HepG2 (cell line): ENCODE results near the gene FAM222B. TPM values are rescaled to one million over a fixed set of nuclear protein-coding genes. Genes with fewer than 3 reads are reported as not detected.

Experiments
- ASH2L ChIP-seq: fragments of 300-600, 200-600 bp; sonication (generic); IDR thresholded peaks from 2 replicates; pipeline ENCODE4 v1.7.0; 2017; ENCODE audit warnings: low read depth, mild to moderate bottlenecking, moderate library complexity, mixed read lengths, low read length; ENCODE audit not compliant: insufficient read length
- DRAP1 ChIP-seq: IDR thresholded peaks from 2 replicates; pipeline ENCODE4 v1.6.1; 2016; ENCODE audit warnings: missing genetic modification reagents, missing compliant biosample characterization
- HCFC1 ChIP-seq: fragments of 150-350 bp; IDR thresholded peaks from 2 replicates; pipeline ENCODE4 v1.6.1; 2014; ENCODE audit warnings: low read depth, low read length
- HNRNPL ChIP-seq: fragments of 200-400 bp; formaldehyde crosslinking; IDR thresholded peaks from 2 replicates; pipeline ENCODE4 v1.6.1; 2017; ENCODE audit warnings: mild to moderate bottlenecking, low read depth, low read length
- IKZF1 ChIP-seq: fragments of 450-650 bp; IDR thresholded peaks from 2 replicates; pipeline ENCODE4 v1.7.1; 2016
- MED1 ChIP-seq: sonication (generic); formaldehyde crosslinking; IDR thresholded peaks from 2 replicates; pipeline ENCODE4 v1.4.0; 2020; ENCODE audit warnings: missing genetic modification reagents
- PAXIP1 ChIP-seq: sonication (generic); formaldehyde crosslinking; conservative IDR thresholded peaks from 2 replicates; pipeline ENCODE4 v1.4.0; 2020; ENCODE audit warnings: mild to moderate bottlenecking, missing genetic modification reagents, moderate library complexity
- PHF8 ChIP-seq: sonication (generic); formaldehyde crosslinking; IDR thresholded peaks from 2 replicates; pipeline ENCODE4 v1.5.0; 2020; ENCODE audit warnings: missing genetic modification reagents
- RBM39 ChIP-seq: fragments of 200-400 bp; formaldehyde crosslinking; IDR thresholded peaks from one replicate; pipeline ENCODE4 v1.6.1; 2018; ENCODE audit warnings: antibody characterized with exemption, mild to moderate bottlenecking, low read depth, low read length; ENCODE audit not compliant: poor library complexity, severe bottlenecking
- RNF2 ChIP-seq: fragments of 450-650 bp; conservative IDR thresholded peaks from 2 replicates; pipeline ENCODE4 v1.6.1; 2016; ENCODE audit warnings: low read depth
- SCMH1 ChIP-seq: sonication (generic); formaldehyde crosslinking; IDR thresholded peaks from 2 replicates; pipeline ENCODE4 v1.9.0; 2021; ENCODE audit warnings: missing genetic modification reagents, mild to moderate bottlenecking, borderline replicate concordance
- SIN3B ChIP-seq: fragments of 150-350 bp; IDR thresholded peaks from 2 replicates; pipeline ENCODE4 v1.6.1; 2014; ENCODE audit warnings: low read length
- SKI ChIP-seq: fragments of 450-650 bp; IDR thresholded peaks from one replicate; pipeline ENCODE4 v1.6.1; 2018; ENCODE audit warnings: mild to moderate bottlenecking; ENCODE audit not compliant: partially characterized antibody
- SP4 ChIP-seq: sonication (generic); formaldehyde crosslinking; IDR thresholded peaks from 2 replicates; pipeline ENCODE4 v1.8.1; 2023; ENCODE audit warnings: mild to moderate bottlenecking, missing genetic modification reagents
- ZBTB2 ChIP-seq: sonication (generic); formaldehyde crosslinking; IDR thresholded peaks from 2 replicates; pipeline ENCODE4 v1.8.0; 2022; ENCODE audit warnings: low read depth, missing genetic modification reagents
- ZFP36L2 ChIP-seq: sonication (generic); formaldehyde crosslinking; IDR thresholded peaks from 2 replicates; pipeline ENCODE4 v1.4.0; 2020; ENCODE audit warnings: missing genetic modification reagents
- ZFY ChIP-seq: sonication (generic); formaldehyde crosslinking; IDR thresholded peaks from 2 replicates; pipeline ENCODE4 v1.4.0; 2020; ENCODE audit warnings: missing genetic modification reagents
- ZGPAT ChIP-seq: IDR thresholded peaks from 2 replicates; pipeline ENCODE4 v1.6.1; 2016; ENCODE audit warnings: mild to moderate bottlenecking
- ZNF12 ChIP-seq: sonication (generic); formaldehyde crosslinking; IDR thresholded peaks from 2 replicates; pipeline ENCODE4 v1.5.0; 2020; ENCODE audit warnings: missing genetic modification reagents
- ZNF451 ChIP-seq: sonication (generic); formaldehyde crosslinking; IDR thresholded peaks from 2 replicates; pipeline ENCODE4 v1.5.0; 2020; ENCODE audit warnings: mild to moderate bottlenecking, missing genetic modification reagents
- ZNF616 ChIP-seq: sonication (generic); formaldehyde crosslinking; IDR thresholded peaks from 2 replicates; pipeline ENCODE4 v1.5.0; 2020; ENCODE audit warnings: low read depth, mild to moderate bottlenecking, missing genetic modification reagents
- ZNF761 ChIP-seq: sonication (generic); formaldehyde crosslinking; conservative IDR thresholded peaks from 2 replicates; pipeline ENCODE4 v1.4.0; 2020; ENCODE audit warnings: mild to moderate bottlenecking, missing genetic modification reagents
- polyA plus RNA-seq, 8 experiments: library from polyadenylated mRNA; depleted of rRNA in 3 of 8; stranded (reverse) in 7 of 8; unstranded in 1 of 8; fragments of >200 nt; fragmentation: Illumina TruSeq in 4 of 8; extraction: Trizol in 4 of 8; gene quantifications; 2 replicates each; pipeline versions ENCODE4 v1.2.1 to v1.2.3, GENCODE V29; 2011 to 2016; ENCODE audit warnings: low read depth in 4 of 8, missing spikeins in 1 of 8, mixed read lengths in 1 of 8; ENCODE audit not compliant: insufficient read depth in 1 of 8
- total RNA-seq, 5 experiments: library from RNA; depleted of rRNA; stranded (reverse); fragments of >200 nt; fragmentation: Illumina TruSeq; extraction: Trizol; gene quantifications; 2 replicates each; pipeline ENCODE4 v1.2.3, GENCODE V29; 2016; ENCODE audit warnings: low read depth in 1 of 5

The FAM222B gene
- total and polyA plus RNA-seq, 2 of the 13 experiments (the other 11 are each of a cell fraction or from before 2014, with no cell fraction given) = 3.5 to 7.3 TPM

- TF ChIP-seq RBM39 = peak; percentile 25
- peak; percentile 22; the same call in 1 of the 2 replicates for TF ChIP-seq ZNF451
- no peak for TF ChIP-seq HCFC1
- TF ChIP-seq HNRNPL = peak; percentile 89
- peak; percentile 74 for TF ChIP-seq RNF2
- TF ChIP-seq SIN3B = 0 out of 2 replicates have a peak, but pooled peaks have one; percentile 36
- peak; percentile 59; the same call in 1 of the 2 replicates for TF ChIP-seq MED1
- TF ChIP-seq IKZF1 = no peak
- peak; percentile 75 for TF ChIP-seq PHF8 (CRISPR knock-in tag)
- peak; percentile 70; the same call in 1 of the 2 replicates for TF ChIP-seq DRAP1
- TF ChIP-seq SCMH1 (CRISPR knock-in tag) = no peak
- 0 out of 2 replicates have a peak, but pooled peaks have one; percentile 28 for TF ChIP-seq ZNF12 (CRISPR knock-in tag)
- peak; percentile 63; the same call in 1 of the 2 replicates for TF ChIP-seq ZNF616 (CRISPR knock-in tag)
- peak; percentile 50 for TF ChIP-seq PAXIP1 (CRISPR knock-in tag)
- peak; percentile 75 for TF ChIP-seq ZGPAT (CRISPR knock-in tag)
- TF ChIP-seq ZBTB2 (CRISPR knock-in tag) = no peak
- peak; percentile 93 for TF ChIP-seq ZFY (CRISPR knock-in tag)
- TF ChIP-seq ASH2L = peak; percentile 11
- TF ChIP-seq ZFP36L2 (CRISPR knock-in tag) = no peak
- TF ChIP-seq ZNF761 (CRISPR knock-in tag) = 0 out of 2 replicates have a peak, but pooled peaks have one; percentile 21
- TF ChIP-seq SP4 (CRISPR knock-in tag) = peak; percentile 93
- TF ChIP-seq SKI = peak; percentile 33
Observed at GRCh38 chr17:28710861-28711722, 131.5 kb downstream of the FAM222B start (continued).
